HepG2 (cell line): ENCODE measurements around the gene PTBP2. TPM values are rescaled to one million over a fixed set of nuclear protein-coding genes. Genes with fewer than 3 reads are reported as not detected.

ENCODE experiments used
- ATAC-seq: fragments of 200-7000 bp; cut with Tn5 transposase; 3 replicates; pipeline ENCODE4 v1.9.1; 2020; ENCODE audit warnings: mild to moderate bottlenecking, moderate library complexity
- BruUV-seq: library from RNA; stranded (reverse); fragments of 400-500 nt; replicated peaks from 2 replicates; lab custom pipeline; 2021; lab: Mats Ljungman, UMichigan
- CTCF ChIA-PET: fragments of 300-600 bp; formaldehyde crosslinking; extraction: SDS; loops from one replicate; lab custom pipeline; 2021; ENCODE audit warnings: low total read pairs, inconsistent platforms, low intra/inter-chr PET ratio; lab: Yijun Ruan, JAX
- POLR2A ChIA-PET: fragments of 350-600 bp; sonication (Branson Sonifier 250); formaldehyde crosslinking; loops from one replicate; lab custom pipeline; 2020; ENCODE audit warnings: antibody characterized with exemption, inconsistent platforms; lab: Yijun Ruan, JAX
- DNase-seq: peaks from one replicate; pipeline ENCODE4 v3.0.0-alpha.2; 2015; ENCODE audit warnings: low spot score
- FAIRE-seq: peaks from 3 replicates; lab custom pipeline; 2011; peaks lifted over from hg19 to GRCh38; lab: Jason Lieb, UNC
- H2AFZ ChIP-seq: one replicate; pipeline ENCODE4 v1.6.1; 2011; ENCODE audit warnings: low read length, inconsistent platforms
- H3K27ac ChIP-seq: fragments of 300-600 bp; 3 replicates; pipeline ENCODE4 v1.8.0; 2011; ENCODE audit warnings: mixed run types, mild to moderate bottlenecking, mixed read lengths, low read length, inconsistent platforms; ENCODE audit not compliant: insufficient read depth; ENCODE audit errors: extremely low read length
- H3K27me3 ChIP-seq, 2 experiments: fragments of 200-600 bp in 1 of 2; 2 replicates in 1 of 2; 3 replicates in 1 of 2; pipeline versions ENCODE4 v1.6.0 to v1.8.0; 2011; ENCODE audit warnings: low read length in 2 of 2, mild to moderate bottlenecking in 2 of 2, moderate library complexity in 2 of 2, inconsistent platforms in 1 of 2; ENCODE audit not compliant: insufficient read depth in 2 of 2, control insufficient read depth in 1 of 2
- H3K36me3 ChIP-seq, 2 experiments: fragments of 200-600 bp in 1 of 2; replicated peaks in 1 of 2; 2 replicates in 1 of 2; 3 replicates in 1 of 2; pipeline versions ENCODE4 v1.5.1 to v1.8.0; 2011; ENCODE audit warnings: low read length in 2 of 2, inconsistent platforms in 1 of 2; ENCODE audit not compliant: insufficient read depth in 2 of 2, control insufficient read depth in 1 of 2
- H3K4me1 ChIP-seq: 2 replicates; pipeline ENCODE4 v1.5.1; 2012; ENCODE audit warnings: low read length, inconsistent platforms; ENCODE audit not compliant: insufficient read depth
- H3K4me2 ChIP-seq: 2 replicates; pipeline ENCODE4 v1.6.0; 2011; ENCODE audit warnings: low read depth, low read length, inconsistent platforms
- H3K4me3 ChIP-seq, 3 experiments: fragments of 200-600 bp in 1 of 3; sonication (generic), shearing (Covaris generic) in 1 of 3; replicated peaks in 1 of 3; 2 replicates each; pipeline ENCODE4 v1.5.1; 2011 to 2016; ENCODE audit warnings: low read length in 3 of 3, inconsistent platforms in 2 of 3, low read depth in 2 of 3, mild to moderate bottlenecking in 2 of 3, control low read depth in 1 of 3, mixed read lengths in 1 of 3; ENCODE audit not compliant: insufficient read depth in 1 of 3
- H3K79me2 ChIP-seq: one replicate; pipeline ENCODE4 v1.6.1; 2011; ENCODE audit warnings: low read length, inconsistent platforms; ENCODE audit not compliant: insufficient read depth
- H3K9ac ChIP-seq: 2 replicates; pipeline ENCODE4 v1.6.0; 2011; ENCODE audit warnings: mild to moderate bottlenecking, low read depth, low read length, inconsistent platforms; ENCODE audit not compliant: insufficient read depth
- H3K9me3 ChIP-seq: 2 replicates; pipeline ENCODE4 v1.5.1; 2012; ENCODE audit warnings: mild to moderate bottlenecking, low read length
- H4K20me1 ChIP-seq: 2 replicates; pipeline ENCODE4 v1.6.0; 2011; ENCODE audit warnings: inconsistent platforms, mild to moderate bottlenecking, low read length, moderate library complexity; ENCODE audit not compliant: insufficient read depth
- ATF6 ChIP-seq: sonication (generic); formaldehyde crosslinking; conservative IDR thresholded peaks from 2 replicates; pipeline ENCODE4 v1.4.0; 2020; ENCODE audit warnings: missing genetic modification reagents
- CENPBD1 ChIP-seq: sonication (generic); formaldehyde crosslinking; IDR thresholded peaks from 2 replicates; pipeline ENCODE4 v1.8.0; 2022; ENCODE audit warnings: missing genetic modification reagents, low read depth, mild to moderate bottlenecking, borderline replicate concordance
- GMEB1 ChIP-seq: sonication (generic); formaldehyde crosslinking; IDR thresholded peaks from 2 replicates; pipeline ENCODE4 v1.5.1; 2020; ENCODE audit warnings: missing genetic modification reagents, mild to moderate bottlenecking, borderline replicate concordance
- ISL2 ChIP-seq: sonication (generic); formaldehyde crosslinking; IDR thresholded peaks from 2 replicates; pipeline ENCODE4 v1.5.0; 2020; ENCODE audit warnings: missing genetic modification reagents
- MED8 ChIP-seq: sonication (generic); formaldehyde crosslinking; IDR thresholded peaks from 2 replicates; pipeline ENCODE4 v1.8.1; 2023; ENCODE audit warnings: mild to moderate bottlenecking, missing genetic modification reagents; ENCODE audit not compliant: insufficient replicate concordance
- NR2F2 ChIP-seq: IDR thresholded peaks from 2 replicates; pipeline ENCODE4 v1.6.1; 2012; ENCODE audit warnings: low read depth, inconsistent platforms, borderline replicate concordance
- RXRB ChIP-seq: IDR thresholded peaks from 2 replicates; pipeline ENCODE4 v1.6.1; 2016; ENCODE audit warnings: borderline replicate concordance, missing genetic modification reagents, missing compliant biosample characterization
- SALL2 ChIP-seq: sonication (generic); formaldehyde crosslinking; IDR thresholded peaks from 2 replicates; pipeline ENCODE4 v1.8.1; 2023; ENCODE audit warnings: mild to moderate bottlenecking, missing genetic modification reagents, inconsistent platforms
- ZBTB2 ChIP-seq: sonication (generic); formaldehyde crosslinking; IDR thresholded peaks from 2 replicates; pipeline ENCODE4 v1.8.0; 2022; ENCODE audit warnings: low read depth, missing genetic modification reagents
- WGBS: methylation state at CpG from one replicate; pipeline ENCODE4 v1.1.6; 2017; ENCODE audit warnings: low lambda C conversion rate; 5-methylcytosine and 5-hydroxymethylcytosine counted together
- in situ Hi-C: cut with HindIII; loops from 2 replicates; pipeline ENCODE4 v1.10.0; 2017; ENCODE audit warnings: low pct_unique_long_range_greater_than_20kb; ENCODE audit not compliant: extremely low pct_ligation_motif_present
- intact Hi-C: fragments of 100-400 bp; cut with micrococcal nuclease; formaldehyde crosslinking; loops from one replicate; pipeline ENCODE4 v1.10.0; 2022; ENCODE audit not compliant: unreplicated experiment
- polyA plus RNA-seq, 8 experiments: library from polyadenylated mRNA; depleted of rRNA in 3 of 8; stranded (reverse) in 7 of 8; unstranded in 1 of 8; fragments of >200 nt; fragmentation: Illumina TruSeq in 4 of 8; extraction: Trizol in 4 of 8; gene quantifications; 2 replicates each; pipeline versions ENCODE4 v1.2.1 to v1.2.3, GENCODE V29; 2011 to 2016; ENCODE audit warnings: low read depth in 4 of 8, missing spikeins in 1 of 8, mixed read lengths in 1 of 8; ENCODE audit not compliant: insufficient read depth in 1 of 8
- total RNA-seq, 5 experiments: library from RNA; depleted of rRNA; stranded (reverse); fragments of >200 nt; fragmentation: Illumina TruSeq; extraction: Trizol; gene quantifications; 2 replicates each; pipeline ENCODE4 v1.2.3, GENCODE V29; 2016; ENCODE audit warnings: low read depth in 1 of 5
- TF ChIP-seq, protein P1 (sequence below): IDR thresholded peaks from 2 replicates; pipeline ENCODE4 v1.6.1; 2018; ENCODE audit warnings: missing genetic modification reagents, mild to moderate bottlenecking, missing compliant biosample characterization
- TF ChIP-seq, protein P2 (sequence below): sonication (generic); formaldehyde crosslinking; IDR thresholded peaks from 2 replicates; pipeline ENCODE4 v1.5.0; 2020; ENCODE audit warnings: mild to moderate bottlenecking, missing genetic modification reagents
- TF ChIP-seq, protein P3 (sequence below): sonication (generic); formaldehyde crosslinking; IDR thresholded peaks from 2 replicates; pipeline ENCODE4 v1.4.0; 2020; ENCODE audit warnings: mild to moderate bottlenecking, missing genetic modification reagents

Gene PTBP2
- total and polyA plus RNA-seq, 2 of the 13 experiments (the other 11 are each of a cell fraction or from before 2014, with no cell fraction given), result 10.5 to 14.1 TPM

DNA sequence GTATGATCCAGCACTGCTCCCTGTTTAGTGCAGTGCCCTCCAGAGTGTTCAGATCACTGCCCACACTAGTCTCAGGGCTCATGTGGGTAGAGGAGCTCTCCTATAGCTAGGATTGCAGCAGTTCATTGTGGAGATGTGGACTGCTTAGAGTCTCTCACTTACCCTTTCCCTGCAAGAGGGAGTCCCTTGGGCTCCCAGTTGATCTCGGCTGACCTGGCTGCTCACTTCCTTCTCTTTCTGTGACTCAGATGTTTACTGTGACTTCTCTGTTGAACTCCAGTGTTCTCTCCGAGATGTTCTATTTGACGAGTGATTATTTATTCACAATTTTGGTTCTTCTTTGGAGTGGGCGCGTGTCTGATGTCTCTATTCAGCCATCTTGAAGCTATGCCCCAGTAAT lies 141.9 kb downstream of the PTBP2 start:
- Histone ChIP-seq H3K4me1 (no peaks in the 10 kb centered on the region), H3K4me2 (no peak overlapping the region), H3K36me3 (no peaks in the 10 kb centered on the region), H3K27me3 (no peaks in the 10 kb centered on the region), H2AFZ (no peak overlapping the region), H4K20me1 (no peaks in the 10 kb centered on the region), H3K9me3 (no peaks in the 10 kb centered on the region), H3K27ac (no peak overlapping the region), H3K9ac (no peak overlapping the region), H3K79me2 (no peaks in the 10 kb centered on the region), H3K4me3 (no peak overlapping the region)
- 43% methylated on average over 5 of the region's 5 CpGs for WGBS
- BruUV-seq, result no TSS peak
- ATAC-seq (no peak), DNase-seq (no peak), FAIRE-seq (no peak)
- POLR2A ChIA-PET, result no interaction called here
- CTCF ChIA-PET, result no interaction called here
- intact Hi-C loops (no loop called here), in situ Hi-C loops (no loop called here)
- TF ChIP-seq RXRB (CRISPR knock-in tag) (no peak), ATF6 (CRISPR knock-in tag) (no peak), NR2F2 (no peak), SALL2 (CRISPR knock-in tag) (no peak), MED8 (CRISPR knock-in tag) (no peak), ISL2 (CRISPR knock-in tag) (no peak), GMEB1 (CRISPR knock-in tag) (no peak), ZBTB2 (CRISPR knock-in tag) (no peak), CENPBD1 (no peak)
- TF ChIP-seq, protein P1, sequence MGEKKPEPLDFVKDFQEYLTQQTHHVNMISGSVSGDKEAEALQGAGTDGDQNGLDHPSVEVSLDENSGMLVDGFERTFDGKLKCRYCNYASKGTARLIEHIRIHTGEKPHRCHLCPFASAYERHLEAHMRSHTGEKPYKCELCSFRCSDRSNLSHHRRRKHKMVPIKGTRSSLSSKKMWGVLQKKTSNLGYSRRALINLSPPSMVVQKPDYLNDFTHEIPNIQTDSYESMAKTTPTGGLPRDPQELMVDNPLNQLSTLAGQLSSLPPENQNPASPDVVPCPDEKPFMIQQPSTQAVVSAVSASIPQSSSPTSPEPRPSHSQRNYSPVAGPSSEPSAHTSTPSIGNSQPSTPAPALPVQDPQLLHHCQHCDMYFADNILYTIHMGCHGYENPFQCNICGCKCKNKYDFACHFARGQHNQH (CRISPR knock-in tag), result no peak
- TF ChIP-seq, protein P2, sequence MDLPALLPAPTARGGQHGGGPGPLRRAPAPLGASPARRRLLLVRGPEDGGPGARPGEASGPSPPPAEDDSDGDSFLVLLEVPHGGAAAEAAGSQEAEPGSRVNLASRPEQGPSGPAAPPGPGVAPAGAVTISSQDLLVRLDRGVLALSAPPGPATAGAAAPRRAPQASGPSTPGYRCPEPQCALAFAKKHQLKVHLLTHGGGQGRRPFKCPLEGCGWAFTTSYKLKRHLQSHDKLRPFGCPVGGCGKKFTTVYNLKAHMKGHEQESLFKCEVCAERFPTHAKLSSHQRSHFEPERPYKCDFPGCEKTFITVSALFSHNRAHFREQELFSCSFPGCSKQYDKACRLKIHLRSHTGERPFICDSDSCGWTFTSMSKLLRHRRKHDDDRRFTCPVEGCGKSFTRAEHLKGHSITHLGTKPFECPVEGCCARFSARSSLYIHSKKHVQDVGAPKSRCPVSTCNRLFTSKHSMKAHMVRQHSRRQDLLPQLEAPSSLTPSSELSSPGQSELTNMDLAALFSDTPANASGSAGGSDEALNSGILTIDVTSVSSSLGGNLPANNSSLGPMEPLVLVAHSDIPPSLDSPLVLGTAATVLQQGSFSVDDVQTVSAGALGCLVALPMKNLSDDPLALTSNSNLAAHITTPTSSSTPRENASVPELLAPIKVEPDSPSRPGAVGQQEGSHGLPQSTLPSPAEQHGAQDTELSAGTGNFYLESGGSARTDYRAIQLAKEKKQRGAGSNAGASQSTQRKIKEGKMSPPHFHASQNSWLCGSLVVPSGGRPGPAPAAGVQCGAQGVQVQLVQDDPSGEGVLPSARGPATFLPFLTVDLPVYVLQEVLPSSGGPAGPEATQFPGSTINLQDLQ (CRISPR knock-in tag), result no peak
- TF ChIP-seq, protein P3, sequence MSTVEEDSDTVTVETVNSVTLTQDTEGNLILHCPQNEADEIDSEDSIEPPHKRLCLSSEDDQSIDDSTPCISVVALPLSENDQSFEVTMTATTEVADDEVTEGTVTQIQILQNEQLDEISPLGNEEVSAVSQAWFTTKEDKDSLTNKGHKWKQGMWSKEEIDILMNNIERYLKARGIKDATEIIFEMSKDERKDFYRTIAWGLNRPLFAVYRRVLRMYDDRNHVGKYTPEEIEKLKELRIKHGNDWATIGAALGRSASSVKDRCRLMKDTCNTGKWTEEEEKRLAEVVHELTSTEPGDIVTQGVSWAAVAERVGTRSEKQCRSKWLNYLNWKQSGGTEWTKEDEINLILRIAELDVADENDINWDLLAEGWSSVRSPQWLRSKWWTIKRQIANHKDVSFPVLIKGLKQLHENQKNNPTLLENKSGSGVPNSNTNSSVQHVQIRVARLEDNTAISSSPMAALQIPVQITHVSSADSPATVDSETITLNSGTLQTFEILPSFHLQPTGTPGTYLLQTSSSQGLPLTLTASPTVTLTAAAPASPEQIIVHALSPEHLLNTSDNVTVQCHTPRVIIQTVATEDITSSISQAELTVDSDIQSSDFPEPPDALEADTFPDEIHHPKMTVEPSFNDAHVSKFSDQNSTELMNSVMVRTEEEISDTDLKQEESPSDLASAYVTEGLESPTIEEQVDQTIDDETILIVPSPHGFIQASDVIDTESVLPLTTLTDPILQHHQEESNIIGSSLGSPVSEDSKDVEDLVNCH (CRISPR knock-in tag), result no peak
